Sigmoid colon (tissue), 4 donors: ENCODE results near the gene MROH7.

ENCODE experiments used
- CTCF ChIP-seq, 4 experiments: fragments of 450-650 bp in 3 of 4; fragments of 200-600 bp in 1 of 4; IDR thresholded peaks; one replicate each; pipeline ENCODE4 v1.5.1; 2016 to 2019; ENCODE audit warnings: antibody characterized with exemption in 4 of 4, mild to moderate bottlenecking in 3 of 4, moderate library complexity in 2 of 4
- EP300 ChIP-seq, 4 donors: sonication (generic); formaldehyde crosslinking; IDR thresholded peaks; one replicate each; pipeline ENCODE4 v1.6.1; 2017; ENCODE audit warnings: antibody characterized with exemption in 4 of 4
- POLR2A ChIP-seq, 2 donors: fragments of 450-650 bp; IDR thresholded peaks; one replicate each; pipeline ENCODE4 v1.6.1; 2016; ENCODE audit warnings: antibody characterized with exemption in 2 of 2, mild to moderate bottlenecking in 2 of 2, moderate library complexity in 2 of 2
- POLR2AphosphoS5 ChIP-seq, 4 donors: sonication (generic); formaldehyde crosslinking; IDR thresholded peaks; one replicate each; pipeline ENCODE4 v1.6.1; 2017; ENCODE audit warnings: antibody characterized with exemption in 4 of 4

- TF ChIP-seq CTCF (IDR thresholded peaks at IDR 0.05), result no peak
- no peak for TF ChIP-seq POLR2AphosphoS5 (IDR thresholded peaks at IDR 0.05)
- TF ChIP-seq POLR2A (IDR thresholded peaks at IDR 0.05), result no peak
- TF ChIP-seq EP300 (IDR thresholded peaks at IDR 0.05), result no peak
Observed at GRCh38 chr1:54627196-54627595, 14.4 kb upstream of the MROH7 start.
